H1 (cell line): Measurements from ENCODE around the gene SCP2.
"Not testable (repeated sequence)": the region's sequence is repeated elsewhere in the genome, so short reads cannot be mapped to it uniquely, and the experiment has no call there.

ENCODE experiments used
- BCL11A ChIP-seq, 2 experiments: IDR thresholded peaks; one replicate each; pipeline ENCODE4 v1.6.1; 2011; ENCODE audit warnings: low read depth in 2 of 2, low read length in 2 of 2, mild to moderate bottlenecking in 2 of 2
- CTCF ChIP-seq, 3 experiments: IDR thresholded peaks; 1 replicate in 2 of 3; 2 replicates in 1 of 3; pipeline versions ENCODE4 v1.5.1 to v1.6.1; 2011; ENCODE audit warnings: low read length in 3 of 3, mild to moderate bottlenecking in 3 of 3, inconsistent platforms in 2 of 3, low read depth in 1 of 3, moderate library complexity in 1 of 3; ENCODE audit not compliant: insufficient read depth in 1 of 3; ENCODE audit errors: control extremely low read depth in 1 of 3
- EGR1 ChIP-seq: IDR thresholded peaks from 2 replicates; pipeline ENCODE4 v1.6.1; 2011; ENCODE audit warnings: low read depth, low read length, borderline replicate concordance
- FOSL1 ChIP-seq: IDR thresholded peaks from 2 replicates; pipeline ENCODE4 v1.6.1; 2011; ENCODE audit warnings: mild to moderate bottlenecking, low read depth, low read length, moderate library complexity; ENCODE audit not compliant: insufficient read depth
- GABPA ChIP-seq: IDR thresholded peaks from 2 replicates; pipeline ENCODE4 v1.6.1; 2011; ENCODE audit warnings: mild to moderate bottlenecking, low read length, moderate library complexity, borderline replicate concordance; ENCODE audit not compliant: insufficient read depth
- POLR2A ChIP-seq, 2 experiments: IDR thresholded peaks; 1 replicate in 1 of 2; 2 replicates in 1 of 2; pipeline ENCODE4 v1.6.1; 2011; ENCODE audit warnings: low read depth in 2 of 2, low read length in 2 of 2, mild to moderate bottlenecking in 2 of 2; ENCODE audit errors: control extremely low read depth in 1 of 2
- POLR2AphosphoS5 ChIP-seq: IDR thresholded peaks from 2 replicates; pipeline ENCODE4 v1.6.1; 2011; ENCODE audit warnings: low read depth, low read length
- RBBP5 ChIP-seq: IDR thresholded peaks from 2 replicates; pipeline ENCODE4 v1.7.1; 2012; ENCODE audit warnings: low read depth, mild to moderate bottlenecking, inconsistent platforms, low read length, moderate library complexity, borderline replicate concordance
- SRF ChIP-seq: IDR thresholded peaks from 2 replicates; pipeline ENCODE4 v1.6.1; 2011; ENCODE audit warnings: mild to moderate bottlenecking, low read depth, low read length, moderate library complexity
- TF ChIP-seq, protein P1 (sequence below): IDR thresholded peaks from 2 replicates; pipeline ENCODE4 v1.6.1; 2012; ENCODE audit warnings: inconsistent platforms

DNA sequence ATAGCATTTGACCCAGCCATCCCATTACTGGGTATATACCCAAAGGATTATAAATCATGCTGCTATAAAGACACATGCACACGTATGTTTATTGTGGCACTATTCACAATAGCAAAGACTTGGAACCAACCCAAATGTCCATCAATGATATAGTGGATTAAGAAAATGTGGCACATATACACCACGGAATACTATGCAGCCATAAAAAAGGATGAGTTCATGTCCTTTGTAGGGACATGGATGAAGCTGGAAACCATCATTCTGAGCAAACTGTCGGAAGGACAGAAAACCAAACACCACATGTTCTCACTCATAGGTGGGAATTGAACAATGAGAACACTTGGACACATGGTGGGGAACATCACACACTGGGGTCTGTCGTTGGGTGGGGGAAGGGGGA is 83.2 kb downstream of the SCP2 start:
- TF ChIP-seq RBBP5; POLR2A (IDR thresholded peaks at IDR 0.05; ENCODE audit: control extremely low read depth in 1 of 2, low read depth in 2 of 2, low read length in 2 of 2); GABPA; BCL11A (IDR thresholded peaks at IDR 0.05; ENCODE audit: low read depth in 2 of 2, low read length in 2 of 2); EGR1; CTCF (IDR thresholded peaks at IDR 0.05; ENCODE audit: control extremely low read depth in 1 of 3, insufficient read depth in 1 of 3, low read depth in 1 of 3, low read length in 3 of 3); FOSL1; POLR2AphosphoS5; SRF: not testable (repeated sequence)
- TF ChIP-seq, protein P1, sequence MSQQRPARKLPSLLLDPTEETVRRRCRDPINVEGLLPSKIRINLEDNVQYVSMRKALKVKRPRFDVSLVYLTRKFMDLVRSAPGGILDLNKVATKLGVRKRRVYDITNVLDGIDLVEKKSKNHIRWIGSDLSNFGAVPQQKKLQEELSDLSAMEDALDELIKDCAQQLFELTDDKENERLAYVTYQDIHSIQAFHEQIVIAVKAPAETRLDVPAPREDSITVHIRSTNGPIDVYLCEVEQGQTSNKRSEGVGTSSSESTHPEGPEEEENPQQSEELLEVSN = not testable (repeated sequence)
